ENCODE data around the gene RBM43.

DNA sequence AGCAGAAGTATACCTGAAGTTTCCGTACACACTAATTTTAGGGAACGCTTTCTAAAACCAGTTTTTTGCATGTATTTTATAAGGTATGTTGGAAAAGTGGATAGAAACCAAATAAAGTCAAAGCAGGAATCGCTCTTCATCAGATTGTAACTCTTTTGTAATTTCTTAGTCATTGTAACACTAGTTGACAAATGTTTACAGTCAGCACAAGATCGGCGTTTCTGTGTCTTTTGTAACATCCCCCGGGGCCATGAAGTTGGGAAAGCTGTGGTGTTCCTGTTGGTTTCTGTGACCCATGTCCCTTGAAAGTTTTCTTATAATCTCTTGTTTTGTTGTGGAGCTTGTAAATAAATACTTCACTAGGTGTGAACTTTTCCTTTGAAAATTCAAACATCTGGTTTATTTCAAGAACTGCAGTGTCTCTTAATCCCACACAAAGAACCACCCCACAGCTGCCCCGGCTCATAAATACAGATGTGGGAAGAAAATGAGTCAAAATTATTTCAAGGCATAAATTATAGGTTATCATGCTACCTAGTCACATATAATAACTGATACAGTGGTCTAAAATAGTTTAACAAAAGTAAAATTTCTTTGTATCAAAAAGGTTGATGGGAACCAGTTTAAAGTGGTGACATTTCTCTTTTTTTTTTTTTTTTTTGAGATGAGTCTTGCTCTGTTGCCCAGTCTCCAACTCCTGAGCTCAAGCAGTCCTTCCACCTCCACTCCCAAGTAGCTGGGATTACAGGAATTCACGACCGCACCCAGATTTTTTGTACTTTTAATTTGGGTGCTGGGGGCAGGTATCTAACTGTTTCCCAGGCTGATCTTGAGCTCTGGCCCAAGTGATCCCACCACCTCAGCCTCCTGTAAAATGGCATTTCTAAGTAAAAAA lies 28.6 kb upstream of the RBM43 start:
- TF ChIP-seq, protein P1, sequence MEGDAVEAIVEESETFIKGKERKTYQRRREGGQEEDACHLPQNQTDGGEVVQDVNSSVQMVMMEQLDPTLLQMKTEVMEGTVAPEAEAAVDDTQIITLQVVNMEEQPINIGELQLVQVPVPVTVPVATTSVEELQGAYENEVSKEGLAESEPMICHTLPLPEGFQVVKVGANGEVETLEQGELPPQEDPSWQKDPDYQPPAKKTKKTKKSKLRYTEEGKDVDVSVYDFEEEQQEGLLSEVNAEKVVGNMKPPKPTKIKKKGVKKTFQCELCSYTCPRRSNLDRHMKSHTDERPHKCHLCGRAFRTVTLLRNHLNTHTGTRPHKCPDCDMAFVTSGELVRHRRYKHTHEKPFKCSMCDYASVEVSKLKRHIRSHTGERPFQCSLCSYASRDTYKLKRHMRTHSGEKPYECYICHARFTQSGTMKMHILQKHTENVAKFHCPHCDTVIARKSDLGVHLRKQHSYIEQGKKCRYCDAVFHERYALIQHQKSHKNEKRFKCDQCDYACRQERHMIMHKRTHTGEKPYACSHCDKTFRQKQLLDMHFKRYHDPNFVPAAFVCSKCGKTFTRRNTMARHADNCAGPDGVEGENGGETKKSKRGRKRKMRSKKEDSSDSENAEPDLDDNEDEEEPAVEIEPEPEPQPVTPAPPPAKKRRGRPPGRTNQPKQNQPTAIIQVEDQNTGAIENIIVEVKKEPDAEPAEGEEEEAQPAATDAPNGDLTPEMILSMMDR (IDR thresholded peaks at IDR 0.05 in 8 of 11, conservative IDR thresholded peaks at IDR 0.05 in 3 of 11): no peak
- no peak for TF ChIP-seq POLR2A (IDR thresholded peaks at IDR 0.05)
